ENCODE results near the gene TTC22. TPM values are rescaled to one million over a fixed set of nuclear protein-coding genes. Genes with fewer than 3 reads are reported as not detected.

TTC22 gene
- total RNA-seq, 2 donors from 2014 or later: 12.2 to 15.6 TPM

- intact Hi-C loops (cut with DNase I): no loop called here
- Histone ChIP-seq H3K36me3 (replicated peaks in 1 of 2; ENCODE audit: insufficient read depth in 1 of 2, low read depth in 2 of 2) (no peaks in the 10 kb centered on the region), H3K27ac (no peak overlapping the region), H3K4me1 (no peaks in the 10 kb centered on the region), H3K27me3 (no peaks in the 10 kb centered on the region), H3K4me3 (no peak overlapping the region), H3K9me3 (no peaks in the 10 kb centered on the region)
- ATAC-seq (no peak), DNase-seq (no peak)
- 86 to 93% methylated on average over 3 of the region's 3 CpGs for WGBS, 2 donors
- TF ChIP-seq CTCF (IDR thresholded peaks at IDR 0.05): no peak
- no peak for TF ChIP-seq POLR2A (IDR thresholded peaks at IDR 0.05)
Observed at GRCh38 chr1:54844564-54844963, 43.4 kb upstream of the TTC22 start.

- H3K36me3 ChIP-seq (replicated peaks in 1 of 2; ENCODE audit: insufficient read depth in 1 of 2, low read depth in 2 of 2): no peaks in the 10 kb centered on the region
- H3K27me3 ChIP-seq: no peaks in the 10 kb centered on the region
- H3K4me3 ChIP-seq: no peak overlapping the region
- WGBS, 2 donors: 88 to 91% methylated on average over 5 of the region's 5 CpGs
- DNase-seq: no peak
- no peaks in the 10 kb centered on the region for H3K4me1 ChIP-seq
- H3K27ac ChIP-seq: no peak overlapping the region
- no peaks in the 10 kb centered on the region for H3K9me3 ChIP-seq
- no peak for ATAC-seq
- TF ChIP-seq POLR2A (IDR thresholded peaks at IDR 0.05): no peak
- intact Hi-C loops (cut with DNase I): no loop called here
Observed at GRCh38 chr1:54843449-54843848, 42.3 kb upstream of the TTC22 start.

- no peaks in the 10 kb centered on the region for H3K4me1 ChIP-seq
- H3K27ac ChIP-seq: no peak overlapping the region
- intact Hi-C loops (cut with DNase I): no loop called here
- ATAC-seq (no peak), DNase-seq (no peak)
- TF ChIP-seq CTCF (IDR thresholded peaks at IDR 0.05) (no peak), POLR2A (IDR thresholded peaks at IDR 0.05) (no peak)
- no peaks in the 10 kb centered on the region for H3K27me3 ChIP-seq
- H3K9me3 ChIP-seq: no peaks in the 10 kb centered on the region
- no peak overlapping the region for H3K4me3 ChIP-seq
- 83 to 93% methylated on average over 9 of the region's 9 CpGs for WGBS, 2 donors
- H3K36me3 ChIP-seq (replicated peaks in 1 of 2; ENCODE audit: insufficient read depth in 1 of 2, low read depth in 2 of 2): no peaks in the 10 kb centered on the region
Observed at GRCh38 chr1:54842963-54843362, 41.8 kb upstream of the TTC22 start.

- H3K4me1 ChIP-seq: no peaks in the 10 kb centered on the region
- H3K27ac ChIP-seq: no peak overlapping the region
- H3K9me3 ChIP-seq: no peaks in the 10 kb centered on the region
- no peak for ATAC-seq
- H3K36me3 ChIP-seq (replicated peaks in 1 of 2; ENCODE audit: insufficient read depth in 1 of 2, low read depth in 2 of 2): no peaks in the 10 kb centered on the region
- DNase-seq: no peak
- H3K27me3 ChIP-seq: no peaks in the 10 kb centered on the region
- intact Hi-C loops (cut with DNase I): no loop called here
- H3K4me3 ChIP-seq: no peak overlapping the region
- no peak for TF ChIP-seq CTCF (IDR thresholded peaks at IDR 0.05)
- no peak for TF ChIP-seq POLR2A (IDR thresholded peaks at IDR 0.05)
- 83 to 87% methylated on average over 10 of the region's 10 CpGs for WGBS, 2 donors
Observed at GRCh38 chr1:54842206-54842915, 41.2 kb upstream of the TTC22 start.

- DNase-seq (no peak), ATAC-seq (no peak)
- H3K27me3 ChIP-seq: no peaks in the 10 kb centered on the region
- TF ChIP-seq CTCF (IDR thresholded peaks at IDR 0.05) (no peak), POLR2A (IDR thresholded peaks at IDR 0.05) (no peak)
- no peaks in the 10 kb centered on the region for H3K36me3 ChIP-seq (replicated peaks in 1 of 2; ENCODE audit: insufficient read depth in 1 of 2, low read depth in 2 of 2)
- no peak overlapping the region for H3K4me3 ChIP-seq
- H3K4me1 ChIP-seq: no peaks in the 10 kb centered on the region
- 45 to 66% methylated on average over 2 of the region's 2 CpGs for WGBS, 2 donors
- no peaks in the 10 kb centered on the region for H3K9me3 ChIP-seq
- no peak overlapping the region for H3K27ac ChIP-seq
- intact Hi-C loops (cut with DNase I): no loop called here
Observed at GRCh38 chr1:54839824-54840223, 38.7 kb upstream of the TTC22 start.
